ENCODE results near the gene EXOC4. TPM values are rescaled to one million over a fixed set of nuclear protein-coding genes. Genes with fewer than 3 reads are reported as not detected.

EXOC4 gene
- total RNA-seq, 1 donor from 2014 or later = 103 TPM

GRCh38 chr7:133479456-133480065 lies 226.7 kb downstream of the EXOC4 start:
- no peaks in the 10 kb centered on the region for H3K9me3 Mint-ChIP-seq
- CTCF ChIA-PET = no interaction called here
- no peak for ATAC-seq (ENCODE audit: low read depth)
- no peaks in the 10 kb centered on the region for H3K27me3 Mint-ChIP-seq
- peaks cover 13% of the 10 kb centered on the region for H3K4me1 Mint-ChIP-seq
- POLR2A ChIA-PET = no interaction called here
- no peak overlapping the region for H3K27ac Mint-ChIP-seq
- no peak for TF ChIP-seq CTCF (IDR thresholded peaks at IDR 0.05)
- H3K36me3 Mint-ChIP-seq (ENCODE audit: low read depth) = peaks cover 60% of the 10 kb centered on the region
- DNase-seq = no peak
- no peak overlapping the region for H3K4me3 Mint-ChIP-seq
- intact Hi-C loops (cut with micrococcal nuclease) = no loop called here

- H3K36me3 Mint-ChIP-seq (ENCODE audit: low read depth) = peaks cover 62% of the 10 kb centered on the region
- no peak overlapping the region for H3K27ac Mint-ChIP-seq
- intact Hi-C loops (cut with micrococcal nuclease) = no loop called here
- ChIA-PET CTCF (no interaction called here), POLR2A (no interaction called here)
- no peaks in the 10 kb centered on the region for H3K9me3 Mint-ChIP-seq
- ATAC-seq (ENCODE audit: low read depth) (no peak), DNase-seq (no peak)
- no peak for TF ChIP-seq CTCF (IDR thresholded peaks at IDR 0.05)
- peaks cover 6% of the 10 kb centered on the region for H3K4me1 Mint-ChIP-seq
- H3K27me3 Mint-ChIP-seq = no peaks in the 10 kb centered on the region
- no peak overlapping the region for H3K4me3 Mint-ChIP-seq
Observed at GRCh38 chr7:133480868-133481267, 228.0 kb downstream of the EXOC4 start.

- Mint-ChIP-seq H3K4me3 (no peak overlapping the region), H3K9me3 (no peaks in the 10 kb centered on the region), H3K36me3 (ENCODE audit: low read depth) (peaks cover 57% of the 10 kb centered on the region), H3K4me1 (peaks cover 6% of the 10 kb centered on the region), H3K27ac (no peak overlapping the region), H3K27me3 (no peaks in the 10 kb centered on the region)
- ATAC-seq (ENCODE audit: low read depth) (no peak), DNase-seq (no peak)
- TF ChIP-seq CTCF (IDR thresholded peaks at IDR 0.05) = no peak
- intact Hi-C loops (cut with micrococcal nuclease) = no loop called here
- ChIA-PET CTCF (no interaction called here), POLR2A (no interaction called here)
Observed at GRCh38 chr7:133481676-133482075, 228.8 kb downstream of the EXOC4 start.

GRCh38 chr7:133482599-133482998 lies 229.7 kb downstream of the EXOC4 start:
- Mint-ChIP-seq H3K4me3 (no peak overlapping the region), H3K27ac (no peak overlapping the region), H3K9me3 (no peaks in the 10 kb centered on the region), H3K27me3 (no peaks in the 10 kb centered on the region), H3K36me3 (ENCODE audit: low read depth) (peaks cover 53% of the 10 kb centered on the region), H3K4me1 (peaks cover 6% of the 10 kb centered on the region)
- no peak for TF ChIP-seq CTCF (IDR thresholded peaks at IDR 0.05)
- ChIA-PET POLR2A (no interaction called here), CTCF (no interaction called here)
- intact Hi-C loops (cut with micrococcal nuclease) = no loop called here
- ATAC-seq (ENCODE audit: low read depth) (no peak), DNase-seq (no peak)

- H3K9me3 Mint-ChIP-seq = peaks cover 2% of the 10 kb centered on the region
- H3K36me3 Mint-ChIP-seq (ENCODE audit: low read depth) = peaks cover 47% of the 10 kb centered on the region
- no peak for TF ChIP-seq CTCF (IDR thresholded peaks at IDR 0.05)
- intact Hi-C loops (cut with micrococcal nuclease) = no loop called here
- H3K27me3 Mint-ChIP-seq = no peaks in the 10 kb centered on the region
- no peak for DNase-seq
- no peak overlapping the region for H3K4me3 Mint-ChIP-seq
- ATAC-seq (ENCODE audit: low read depth) = no peak
- ChIA-PET POLR2A (no interaction called here), CTCF (no interaction called here)
- H3K27ac Mint-ChIP-seq = no peak overlapping the region
- peaks cover 6% of the 10 kb centered on the region for H3K4me1 Mint-ChIP-seq
Observed at GRCh38 chr7:133484086-133484485, 231.2 kb downstream of the EXOC4 start.

All from activated B cell treated with CpG ODN at 0.5 μM for 24 hours (primary cell).